Right renal pelvis (tissue), 4 donors: Measurements from ENCODE around the gene GUCY2D. TPM values are rescaled to one million over a fixed set of nuclear protein-coding genes. Genes with fewer than 3 reads are reported as not detected.
"Not testable (repeated sequence)": the region's sequence is repeated elsewhere in the genome, so short reads cannot be mapped to it uniquely, and the experiment has no call there.

Source experiments
- DNase-seq, 4 donors: peaks; one replicate each; pipeline ENCODE4 v3.0.0-alpha.2; 2013; ENCODE audit warnings: low read depth in 4 of 4, low spot score in 3 of 4, missing footprints in 1 of 4
- polyA plus RNA-seq, 4 donors: library from polyadenylated mRNA; unstranded; fragments of 120-200 nt; gene quantifications; one replicate each; pipeline ENCODE4 v1.2.1, GENCODE V29; 2013; ENCODE audit not compliant: insufficient read length in 4 of 4

Gene GUCY2D
- polyA plus RNA-seq, 4 donors = 0.35 to 0.56 (median 0.37) TPM; not detected in 1

DNA sequence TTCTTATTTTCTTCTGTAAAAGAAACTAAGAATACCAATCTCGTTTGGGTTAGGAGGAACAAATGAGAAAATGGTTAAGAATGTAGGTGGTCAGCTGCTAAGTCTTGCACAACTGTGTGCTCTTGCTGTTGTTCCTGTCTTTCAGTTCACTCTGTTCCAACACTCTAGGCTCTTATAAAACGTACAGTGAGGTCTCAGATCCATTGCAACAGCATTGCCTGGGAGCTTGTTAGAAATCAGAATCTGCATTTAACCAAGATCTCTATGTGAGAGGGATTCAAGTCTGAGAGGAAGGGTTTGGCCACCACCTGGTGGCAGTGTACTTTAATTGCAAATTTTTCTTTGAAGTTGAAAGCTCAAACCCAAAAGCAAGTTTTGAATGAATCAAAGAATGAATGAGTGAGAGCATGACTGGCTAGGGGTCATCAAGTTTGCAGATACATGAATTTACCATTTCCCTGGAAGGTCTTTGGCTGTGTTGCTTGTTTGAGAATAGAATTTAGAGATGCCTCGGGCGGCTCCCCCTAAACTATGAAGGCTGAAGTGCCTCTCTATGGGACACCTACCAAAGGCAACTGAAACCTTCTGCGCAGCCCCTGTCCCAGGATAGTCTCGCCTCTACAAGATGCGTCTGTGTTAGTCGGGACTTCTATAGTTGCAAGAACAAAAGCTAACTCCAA lies 39.0 kb downstream of the GUCY2D start:
- no peak for DNase-seq

DNA sequence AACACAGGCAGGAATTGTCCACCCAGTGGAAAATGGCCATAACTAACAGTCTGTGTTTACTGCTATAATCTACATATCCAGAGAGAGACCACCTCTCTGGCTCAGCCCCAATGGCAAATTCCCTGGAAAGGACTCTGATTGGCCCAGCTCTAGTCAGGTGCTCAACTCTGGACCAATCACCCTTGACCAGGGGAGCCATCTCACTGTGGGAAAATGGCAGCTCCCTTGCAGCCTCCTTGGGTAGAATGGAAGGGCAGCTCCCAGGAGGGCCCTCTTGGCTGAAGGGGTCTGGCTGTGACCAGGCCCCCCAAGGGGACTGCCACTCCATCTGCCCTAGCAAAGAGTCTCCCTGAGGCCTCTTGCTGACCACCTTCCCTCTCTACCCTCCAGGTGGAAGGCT lies 39.6 kb downstream of the GUCY2D start:
- no peak for DNase-seq

DNA sequence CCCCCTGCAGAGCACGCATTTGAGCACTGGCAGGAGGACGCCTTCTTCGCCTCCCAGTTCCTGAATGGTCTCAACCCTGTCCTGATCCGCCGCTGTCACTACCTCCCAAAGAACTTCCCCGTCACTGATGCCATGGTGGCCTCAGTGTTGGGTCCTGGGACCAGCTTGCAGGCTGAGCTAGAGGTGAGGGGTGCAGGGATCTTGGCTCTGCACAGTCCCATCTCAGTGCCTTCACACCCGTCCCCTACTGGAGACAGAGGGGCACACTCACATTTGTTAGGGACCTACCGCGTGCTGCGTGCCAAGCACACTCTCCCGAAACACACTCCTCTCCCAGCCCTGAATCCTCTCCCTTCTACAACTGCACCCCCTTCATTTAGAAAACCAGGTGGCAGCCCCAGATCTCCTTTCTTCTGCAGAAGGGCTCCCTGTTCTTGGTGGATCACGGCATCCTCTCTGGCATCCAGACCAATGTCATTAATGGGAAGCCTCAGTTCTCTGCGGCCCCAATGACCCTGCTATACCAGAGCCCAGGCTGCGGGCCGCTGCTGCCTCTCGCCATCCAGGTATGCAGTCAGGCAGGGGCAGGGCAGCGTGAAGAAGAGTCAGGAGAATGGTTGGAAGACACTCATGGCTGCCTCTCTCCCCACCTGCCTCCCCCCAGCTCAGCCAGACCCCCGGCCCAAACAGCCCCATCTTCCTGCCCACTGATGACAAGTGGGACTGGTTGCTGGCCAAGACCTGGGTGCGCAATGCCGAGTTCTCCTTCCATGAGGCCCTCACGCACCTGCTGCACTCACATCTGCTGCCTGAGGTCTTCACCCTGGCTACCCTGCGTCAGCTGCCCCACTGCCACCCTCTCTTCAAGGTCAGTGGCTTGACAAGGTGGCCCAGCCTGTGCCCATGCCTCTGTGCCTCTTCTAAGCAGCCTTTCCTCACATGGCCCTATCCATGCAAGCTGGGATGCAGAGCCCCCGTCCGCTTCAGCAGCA lies 42.7 kb downstream of the GUCY2D start:
- no peak for DNase-seq

DNA sequence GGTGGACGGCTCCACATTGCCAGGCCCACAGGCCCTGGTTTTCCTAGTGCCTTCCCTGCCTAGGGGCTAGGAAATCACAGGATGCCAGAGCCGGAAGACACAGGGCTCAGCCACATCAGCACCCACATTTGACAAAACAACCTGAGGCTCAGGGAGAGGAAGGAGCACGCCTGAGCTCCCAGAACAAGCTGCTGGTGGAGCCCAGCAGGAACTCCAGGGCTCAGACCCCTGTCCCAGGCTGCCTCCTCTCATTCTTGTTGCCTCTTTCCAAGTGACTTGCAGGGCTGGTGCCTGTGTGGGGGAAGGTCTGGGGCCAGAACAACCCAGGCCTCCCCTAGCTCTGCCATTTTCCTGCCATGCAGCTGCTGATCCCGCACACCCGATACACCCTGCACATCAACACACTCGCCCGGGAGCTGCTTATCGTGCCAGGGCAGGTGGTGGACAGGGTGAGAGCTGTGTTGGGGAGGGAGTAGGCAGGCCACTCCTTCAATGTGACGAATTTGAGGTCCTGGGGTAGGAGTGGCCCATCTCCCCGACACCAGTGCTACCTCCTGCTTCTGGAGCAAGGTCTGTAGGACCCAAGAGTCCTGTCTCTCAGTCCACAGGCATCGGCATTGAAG lies 44.0 kb downstream of the GUCY2D start:
- DNase-seq = no peak

DNA sequence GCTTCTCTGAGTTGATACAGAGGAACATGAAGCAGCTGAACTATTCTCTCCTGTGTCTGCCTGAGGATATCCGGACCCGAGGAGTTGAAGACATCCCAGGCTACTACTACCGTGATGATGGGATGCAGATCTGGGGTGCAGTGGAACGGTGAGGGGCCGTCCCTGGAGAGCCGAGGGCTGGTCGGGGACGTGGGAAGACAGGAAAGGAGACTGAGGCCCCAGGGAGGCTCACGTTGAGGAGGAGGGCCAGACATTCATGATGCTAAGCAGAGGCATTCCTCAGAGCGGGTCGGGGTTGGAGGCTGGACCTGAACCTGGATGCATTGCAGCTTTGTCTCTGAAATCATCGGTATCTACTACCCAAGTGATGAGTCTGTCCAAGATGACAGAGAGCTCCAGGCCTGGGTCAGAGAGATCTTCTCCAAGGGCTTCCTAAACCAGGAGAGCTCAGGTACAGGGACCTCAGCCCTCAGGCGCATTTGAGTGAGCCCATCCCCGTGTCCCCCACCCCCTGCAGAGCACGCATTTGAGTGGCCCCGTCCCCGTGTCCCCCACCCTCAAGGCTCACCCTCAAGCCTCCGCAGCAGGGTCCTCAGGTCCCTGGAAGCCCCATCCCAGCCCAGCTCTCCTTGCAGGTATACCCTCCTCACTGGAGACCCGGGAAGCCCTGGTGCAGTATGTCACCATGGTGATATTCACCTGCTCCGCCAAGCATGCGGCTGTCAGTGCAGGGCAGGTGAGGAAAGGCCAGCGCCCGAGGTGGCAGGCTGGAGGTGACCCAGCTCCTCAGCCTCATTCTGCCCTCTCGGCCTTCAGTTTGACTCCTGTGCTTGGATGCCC lies 44.7 kb downstream of the GUCY2D start:
- no peak for DNase-seq

DNA sequence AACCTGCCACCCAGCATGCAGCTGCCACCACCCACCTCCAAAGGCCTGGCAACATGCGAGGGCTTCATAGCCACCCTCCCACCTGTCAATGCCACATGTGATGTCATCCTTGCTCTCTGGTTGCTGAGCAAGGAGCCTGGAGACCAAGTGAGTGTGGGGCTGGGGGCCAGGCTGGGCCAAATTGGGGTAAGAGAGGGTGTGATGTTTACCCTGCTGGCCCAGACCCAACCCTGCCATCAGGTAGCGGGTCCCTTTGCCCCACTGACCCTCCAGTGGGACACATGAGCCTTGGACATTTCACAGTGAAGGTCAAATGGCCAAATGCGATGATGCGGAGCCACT lies 45.3 kb downstream of the GUCY2D start:
- DNase-seq = no peak

DNA sequence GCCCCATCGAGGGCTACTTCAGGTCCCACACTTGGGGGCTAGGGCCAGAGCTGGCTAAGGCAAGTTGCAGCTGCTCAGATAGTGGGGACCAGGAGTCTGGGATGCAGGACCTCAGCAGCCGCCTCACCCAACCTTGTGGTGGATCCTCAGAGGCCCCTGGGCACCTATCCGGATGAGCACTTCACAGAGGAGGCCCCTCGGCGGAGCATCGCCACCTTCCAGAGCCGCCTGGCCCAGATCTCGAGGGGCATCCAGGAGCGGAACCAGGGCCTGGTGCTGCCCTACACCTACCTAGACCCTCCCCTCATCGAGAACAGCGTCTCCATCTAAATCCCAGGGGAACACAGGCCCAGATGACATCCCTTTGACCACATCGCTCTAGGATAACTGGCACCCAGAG lies 45.8 kb downstream of the GUCY2D start:
- DNase-seq = no peak

DNA sequence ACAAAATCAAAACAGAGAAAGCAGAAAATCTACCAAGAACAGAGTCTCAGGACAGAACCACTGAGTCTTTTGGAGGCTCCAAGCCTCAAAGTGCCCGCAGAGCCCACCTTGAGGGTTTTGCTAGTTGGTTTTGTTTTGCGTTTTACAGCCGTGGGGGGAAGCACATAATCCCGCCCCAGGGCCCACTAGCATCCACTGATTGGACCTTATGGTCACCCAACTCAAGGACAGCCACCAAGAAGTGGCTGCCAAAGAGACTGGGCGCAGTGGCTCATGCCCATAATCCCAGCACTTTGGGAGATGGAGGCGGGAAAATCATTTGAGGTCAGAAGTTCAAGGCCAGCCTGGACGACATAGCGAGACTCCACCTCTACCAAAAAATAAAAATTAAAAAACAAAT lies 46.3 kb downstream of the GUCY2D start:
- no peak for DNase-seq

DNA sequence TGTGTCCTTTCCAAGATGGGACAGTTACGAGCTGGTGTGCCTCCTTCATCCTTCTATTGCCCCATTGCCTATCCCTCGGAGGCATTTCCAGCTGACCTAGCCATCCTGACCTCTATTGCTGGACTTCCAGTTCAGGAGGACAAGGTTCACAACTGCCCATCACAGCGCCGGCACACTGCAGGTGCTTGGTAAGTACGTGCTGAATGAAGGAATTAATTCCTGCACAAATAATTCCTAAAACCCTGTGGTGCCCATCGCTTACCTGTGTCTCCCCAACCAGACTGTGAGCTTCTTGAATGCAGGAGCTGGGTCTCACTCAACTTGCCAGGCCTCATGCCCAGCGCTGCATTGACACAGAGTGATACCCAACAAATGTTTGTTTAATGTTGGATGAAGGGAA lies 49.4 kb downstream of the GUCY2D start:
- DNase-seq = no peak

DNA sequence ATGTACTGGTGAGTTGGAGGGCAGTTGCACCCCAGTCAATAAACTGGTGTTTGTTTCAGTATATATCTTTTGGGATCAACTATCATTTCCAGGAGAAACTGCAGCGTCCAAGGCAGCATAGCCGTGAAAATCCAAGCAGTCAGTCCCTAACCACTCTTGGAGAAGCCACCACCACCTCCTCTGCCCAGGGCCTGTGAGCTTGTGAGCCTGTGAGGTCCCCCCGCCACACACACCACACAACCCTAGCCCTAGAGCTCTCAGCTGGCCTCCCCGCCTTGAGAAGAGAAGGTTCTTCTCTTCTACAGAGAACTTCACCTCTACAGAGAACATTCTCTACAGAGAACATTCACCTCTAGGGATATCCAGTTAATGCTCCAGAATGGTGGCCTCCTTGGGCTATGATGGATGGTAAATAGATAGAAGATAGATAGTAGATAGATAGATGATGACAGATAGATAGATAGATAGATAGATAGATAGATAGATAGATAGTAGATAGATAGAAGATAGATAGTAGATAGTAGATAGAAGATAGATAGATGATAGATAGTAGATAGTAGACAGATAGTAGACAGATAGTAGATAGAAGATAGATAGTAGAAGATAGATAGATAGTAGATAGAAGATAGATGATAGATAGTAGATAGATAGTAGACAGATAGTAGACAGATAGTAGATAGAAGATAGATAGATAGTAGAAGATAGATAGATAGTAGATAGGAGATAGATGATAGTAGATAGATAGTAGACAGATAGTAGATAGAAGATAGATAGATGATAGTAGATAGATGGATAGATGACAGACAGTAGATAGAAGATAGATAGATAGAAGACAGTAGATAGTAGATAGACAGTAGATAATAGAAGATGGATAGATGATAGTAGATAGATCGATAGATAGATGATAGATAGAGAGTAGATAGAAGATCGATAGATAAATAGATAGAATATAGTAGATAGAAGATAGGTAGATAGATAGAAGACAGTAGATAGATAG lies 50.1 kb downstream of the GUCY2D start:
- DNase-seq = no peak

DNA sequence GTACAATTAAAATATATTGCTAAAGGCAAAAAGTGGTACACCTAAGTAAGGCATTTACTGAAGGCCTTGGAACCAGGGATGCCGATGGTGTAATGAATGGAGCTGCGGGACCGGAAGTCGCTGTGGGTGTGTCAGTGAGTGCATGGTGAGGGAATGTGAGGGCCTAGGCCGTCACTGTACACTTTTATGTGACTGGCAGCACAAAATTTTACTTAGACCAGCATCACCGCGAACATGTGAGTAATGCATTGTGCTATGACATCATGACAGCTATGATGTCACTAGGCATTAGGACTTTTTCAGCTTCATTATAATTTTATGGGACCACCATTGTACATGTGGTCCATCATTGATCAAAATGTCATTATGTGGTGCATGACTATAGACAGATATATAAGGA lies 51.2 kb downstream of the GUCY2D start:
- no peak for DNase-seq

DNA sequence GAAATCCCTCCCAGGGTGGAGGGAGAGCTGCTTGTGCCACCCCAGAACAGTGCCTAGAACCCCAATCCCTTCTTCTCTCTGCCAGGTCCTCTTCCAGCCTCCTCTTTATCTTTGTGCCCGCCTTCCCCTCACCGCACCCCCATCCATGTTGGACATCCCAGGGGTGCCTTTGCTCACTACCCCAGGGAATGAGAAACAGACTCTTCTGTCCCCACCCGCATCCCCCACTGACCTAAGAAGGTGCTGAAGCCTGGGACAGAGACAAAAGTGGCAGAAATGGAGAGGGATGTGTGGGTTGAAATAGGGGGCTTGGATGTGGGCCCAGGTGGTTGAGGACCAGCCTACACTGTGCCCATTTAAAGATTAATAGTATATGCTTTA lies 53.4 kb downstream of the GUCY2D start:
- no peak for DNase-seq

DNA sequence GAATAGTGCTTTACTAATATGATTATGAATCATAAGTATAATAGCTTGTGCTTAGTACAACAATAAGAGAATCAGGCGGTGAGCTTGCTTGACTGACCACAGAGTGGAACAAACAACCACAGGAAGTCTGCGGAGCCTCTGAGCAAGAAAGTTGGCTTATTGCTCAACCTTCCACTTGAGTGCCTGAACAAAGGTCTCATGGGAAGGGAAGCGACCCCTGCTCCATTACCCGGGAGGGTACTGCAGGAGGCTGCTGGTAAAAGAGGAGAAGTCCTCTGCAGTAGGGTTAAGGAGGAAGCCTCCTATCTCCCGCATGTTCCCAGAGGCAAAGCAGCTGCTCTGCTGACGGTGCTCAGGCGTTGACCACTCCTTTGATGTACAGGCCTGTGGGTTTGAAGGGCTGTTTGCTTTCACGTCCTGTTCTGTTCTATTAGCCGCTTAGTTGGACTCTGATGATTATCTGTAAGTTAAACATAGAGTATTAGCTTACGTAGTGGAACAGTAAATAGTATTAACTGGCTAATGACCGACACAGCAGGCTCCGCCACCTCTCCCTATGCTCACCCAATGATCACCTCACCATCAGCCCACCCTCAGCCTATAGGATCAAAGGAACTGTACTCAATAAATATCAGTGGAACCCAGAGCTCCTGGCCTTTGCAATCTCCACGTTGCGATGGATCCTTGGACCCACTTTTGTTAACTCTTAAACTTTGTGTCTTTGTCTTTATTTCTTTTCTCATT lies 54.0 kb downstream of the GUCY2D start:
- DNase-seq = no peak

DNA sequence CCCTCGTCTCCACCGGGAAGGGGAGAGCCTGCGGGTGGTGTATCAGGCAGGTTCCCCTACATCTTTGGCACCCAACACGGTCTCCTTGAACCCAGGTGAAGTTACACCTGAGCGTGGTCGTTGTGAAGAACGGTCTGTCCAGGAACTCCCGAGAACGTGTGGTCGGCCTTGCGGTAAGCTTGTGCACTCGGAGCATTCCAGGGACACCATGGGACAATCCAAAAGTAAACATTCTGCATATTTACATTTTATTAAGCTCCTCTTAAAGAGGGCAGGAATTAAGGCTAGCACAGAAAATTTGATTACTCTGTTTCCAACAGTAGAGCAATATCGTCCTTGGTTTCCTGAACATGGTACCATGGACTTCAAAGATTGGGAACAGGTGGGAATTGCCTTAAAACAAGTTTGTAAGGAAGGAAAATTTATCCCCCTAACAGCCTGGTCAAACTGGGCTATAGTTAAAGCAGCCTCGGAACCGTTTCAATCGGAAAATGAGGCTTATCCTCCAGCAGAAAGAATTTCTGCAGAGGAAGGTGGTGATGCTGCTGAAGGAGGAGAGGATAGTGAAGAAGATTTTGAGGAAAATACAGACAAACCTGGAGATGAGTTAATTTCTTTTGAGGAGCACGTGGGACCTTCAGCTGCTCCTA lies 54.7 kb downstream of the GUCY2D start:
- DNase-seq = no peak

DNA sequence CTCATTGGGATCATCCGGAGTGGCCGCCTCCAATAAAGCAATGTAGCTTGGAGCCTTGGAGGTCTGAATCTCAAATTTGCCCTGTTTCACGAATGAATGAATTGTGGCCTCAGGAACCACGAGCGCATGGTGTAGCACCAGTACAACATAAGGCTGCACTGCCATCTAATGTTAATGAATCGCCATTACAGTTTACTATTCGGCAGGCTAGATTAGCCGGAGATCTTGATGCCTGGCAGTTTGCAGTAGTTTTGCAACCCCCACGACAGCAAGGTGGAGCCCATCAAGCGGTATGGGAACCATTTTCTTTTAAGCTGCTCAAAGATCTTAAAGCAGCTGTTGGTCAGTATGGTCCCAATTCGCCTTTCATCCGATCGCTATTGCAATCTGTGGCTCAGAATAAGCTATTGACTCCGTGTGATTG lies 55.3 kb downstream of the GUCY2D start:
- peak in 3 of 4 donors; percentile 66 to 72 (median 69) for DNase-seq

DNA sequence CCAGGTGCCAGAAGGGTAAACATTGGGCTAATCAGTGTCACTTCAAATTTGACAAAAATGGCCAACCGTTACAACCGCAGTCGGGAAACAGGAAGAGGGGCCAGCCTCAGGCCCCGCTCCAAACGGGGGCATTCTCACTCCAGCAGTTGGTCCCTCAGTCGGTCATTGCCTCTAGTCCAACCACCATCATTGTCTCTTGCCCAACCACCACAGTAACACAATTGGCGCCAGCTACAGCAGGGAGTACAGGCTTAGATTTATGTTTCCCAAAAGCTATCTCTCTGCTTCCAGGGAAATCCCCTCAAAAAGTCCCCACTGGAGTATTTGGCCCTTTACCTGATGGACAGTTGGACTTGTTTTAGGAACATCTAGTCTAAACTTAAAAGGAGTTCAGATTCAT lies 56.7 kb downstream of the GUCY2D start:
- DNase-seq = no peak

DNA sequence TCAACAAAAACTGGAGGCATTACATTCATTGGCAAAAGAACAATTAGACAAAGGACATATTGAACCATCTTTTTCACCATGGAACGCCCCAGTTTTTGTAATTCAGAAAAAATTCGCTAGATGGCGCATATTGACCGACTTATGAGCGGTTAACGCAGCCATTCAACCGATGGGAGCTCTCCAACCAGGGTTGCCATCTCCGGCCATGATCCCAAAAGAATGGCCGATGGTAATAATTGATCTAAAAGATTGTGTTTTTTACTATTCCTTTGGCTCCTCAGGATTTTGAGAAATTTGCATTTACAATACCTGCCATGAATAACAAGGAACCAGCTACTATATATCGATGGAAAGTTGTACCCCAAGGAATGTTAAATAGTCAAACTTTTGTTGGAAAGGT lies 57.9 kb downstream of the GUCY2D start:
- no peak for DNase-seq

DNA sequence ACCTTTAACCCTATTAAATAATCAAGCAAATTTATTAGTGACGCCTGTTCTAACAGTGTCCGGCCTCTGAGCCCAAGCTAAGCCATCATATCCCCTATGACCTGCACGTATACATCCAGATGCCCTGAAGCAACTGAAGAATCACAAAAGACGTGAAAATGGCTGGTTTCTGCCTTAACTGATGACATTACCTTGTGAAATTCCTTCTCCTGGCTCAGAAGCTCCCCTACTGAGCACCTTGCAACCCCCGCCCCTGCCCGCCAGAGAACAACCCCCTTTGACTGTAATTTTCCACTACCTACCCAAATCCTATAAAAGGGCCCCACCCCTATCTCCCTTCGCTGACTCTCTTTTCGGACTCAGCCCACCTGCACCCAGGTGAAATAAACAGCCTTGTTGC lies 59.4 kb downstream of the GUCY2D start:
- DNase-seq = not testable (repeated sequence)
